Stimulated activated CD4-positive, alpha-beta T cell treated with anti-CD3 and anti-CD28 coated beads, Interleukin-4, amount 100 ng/mL, for 4 hours (primary cell): ENCODE data around the gene SPTBN2.
"Not testable (repeated sequence)": the region's sequence is repeated elsewhere in the genome, so short reads cannot be mapped to it uniquely, and the experiment has no call there.

ENCODE experiments used
- DNase-seq, 2 experiments: peaks; one replicate each; pipeline ENCODE4 v3.0.0-alpha.2; 2020

SPTBN2 gene

GRCh38 chr11:66684635-66685034 lies 44.4 kb downstream of the SPTBN2 start:
- DNase-seq: no peak

DNA sequence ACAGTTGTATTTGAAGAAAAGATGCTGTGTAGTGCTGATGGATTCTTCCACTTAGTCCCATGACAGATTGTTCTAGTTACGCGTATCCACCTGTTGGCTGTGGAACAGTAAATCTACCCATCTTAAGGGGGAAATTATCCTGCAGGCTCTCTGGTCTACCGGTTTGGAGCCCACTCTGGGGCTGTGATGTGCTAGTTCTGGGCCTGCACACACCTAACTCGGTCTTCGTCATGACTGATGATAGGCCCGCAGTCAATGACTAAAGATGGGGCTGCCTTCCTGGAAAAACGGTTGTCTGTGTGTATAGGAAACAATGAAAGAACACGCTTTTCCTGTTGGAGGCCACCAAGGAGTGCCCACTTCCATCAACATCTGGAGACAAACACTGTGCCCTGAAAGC lies 45.1 kb downstream of the SPTBN2 start:
- no peak for DNase-seq

- DNase-seq: no peak
These were observed 47.9 kb downstream of the SPTBN2 start for GRCh38 chr11:66680966-66681645.

DNA sequence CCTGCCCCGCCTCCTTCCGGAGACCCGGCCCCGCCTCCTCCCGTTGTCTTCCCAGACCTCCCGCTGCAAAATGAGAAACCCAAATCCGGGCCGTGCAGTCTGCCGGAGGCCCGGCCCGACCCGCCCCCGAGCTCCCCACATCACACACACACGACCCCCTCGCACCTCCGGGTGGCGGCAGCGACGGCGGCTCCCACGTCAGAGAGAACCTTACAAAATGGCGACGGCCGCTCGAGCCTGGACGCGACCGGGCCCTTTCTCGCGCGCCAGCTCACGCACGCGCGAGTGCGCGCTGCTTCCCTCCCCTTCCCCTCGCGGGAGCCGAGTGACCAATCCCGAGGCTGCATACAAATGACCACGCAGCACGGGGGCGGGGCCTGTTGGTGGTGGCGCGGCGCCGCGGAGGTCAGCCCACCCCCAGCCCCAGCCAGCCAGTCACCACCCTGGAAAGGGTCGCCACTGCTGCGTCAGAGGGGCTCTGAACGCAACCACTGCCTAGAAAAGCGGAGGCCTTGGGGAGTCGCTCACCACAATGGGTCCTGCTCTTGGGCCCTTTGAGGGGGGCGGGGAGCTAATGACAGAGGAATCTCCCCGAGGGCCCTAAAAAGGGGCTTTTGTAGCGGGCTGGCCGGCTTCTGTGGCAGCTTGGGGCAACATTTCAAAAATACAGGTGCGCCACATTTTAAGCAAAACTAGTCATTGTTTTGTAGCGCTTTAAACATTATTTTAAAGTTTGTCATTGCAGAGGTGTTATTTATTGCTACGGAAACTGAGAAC lies 51.2 kb downstream of the SPTBN2 start, which contains the start of gene RBM4B:
TSS of gene RBM4B (minus strand) at position 289 of the 777 bp plus-strand sequence. CDS start 808 bp downstream, outside the sequence.
- peak; percentile 90 to 94 for DNase-seq

GRCh38 chr11:66676931-66677598 lies 52.0 kb downstream of the SPTBN2 start:
- no peak for DNase-seq

- DNase-seq: no peak
These were observed 52.6 kb downstream of the SPTBN2 start for GRCh38 chr11:66676282-66676919.

GRCh38 chr11:66674964-66675602 lies 53.9 kb downstream of the SPTBN2 start:
- no peak for DNase-seq

DNA sequence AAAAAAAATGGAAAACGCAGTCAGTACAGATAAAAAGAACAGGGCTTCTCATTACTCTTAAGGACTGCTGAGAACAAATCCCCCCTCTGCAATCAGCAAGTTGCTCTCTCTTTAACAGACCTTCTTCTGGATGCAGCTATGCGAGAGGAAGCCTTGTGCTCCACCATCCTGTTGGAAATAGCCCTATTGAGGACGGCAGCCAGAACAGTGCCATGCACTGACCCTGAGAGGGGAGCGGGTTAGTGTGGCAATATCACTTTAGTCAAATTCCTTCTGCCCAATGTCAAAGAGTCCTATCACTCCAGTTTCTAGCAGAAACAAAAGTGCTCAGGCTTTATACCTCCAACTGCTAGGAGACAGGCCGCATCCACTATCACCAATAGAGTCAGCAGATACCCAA lies 58.2 kb downstream of the SPTBN2 start:
- DNase-seq: no peak

GRCh38 chr11:66665369-66665768 lies 63.6 kb downstream of the SPTBN2 start:
- DNase-seq: no peak

GRCh38 chr11:66663741-66664296 lies 65.2 kb downstream of the SPTBN2 start:
- DNase-seq: no peak

DNA sequence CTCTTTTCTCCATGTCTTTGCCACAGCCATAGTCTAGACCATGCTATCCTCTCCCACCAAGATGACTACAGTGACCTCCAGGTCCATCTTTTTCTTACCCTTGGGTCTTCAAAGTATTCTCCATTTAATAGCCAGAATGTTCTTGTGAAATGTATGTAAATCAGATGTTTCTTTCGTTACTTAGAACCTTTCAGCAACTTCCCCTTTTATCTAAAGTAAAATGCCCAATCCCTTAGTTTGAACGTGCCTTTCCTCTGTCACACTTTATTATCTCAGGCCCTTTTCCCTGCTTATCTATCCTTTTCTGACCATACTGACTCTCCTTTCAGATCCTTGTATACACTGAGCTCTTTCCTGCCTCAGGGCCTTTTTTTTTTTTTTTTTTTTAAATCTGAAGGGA lies 69.3 kb downstream of the SPTBN2 start:
- no peak for DNase-seq

DNA sequence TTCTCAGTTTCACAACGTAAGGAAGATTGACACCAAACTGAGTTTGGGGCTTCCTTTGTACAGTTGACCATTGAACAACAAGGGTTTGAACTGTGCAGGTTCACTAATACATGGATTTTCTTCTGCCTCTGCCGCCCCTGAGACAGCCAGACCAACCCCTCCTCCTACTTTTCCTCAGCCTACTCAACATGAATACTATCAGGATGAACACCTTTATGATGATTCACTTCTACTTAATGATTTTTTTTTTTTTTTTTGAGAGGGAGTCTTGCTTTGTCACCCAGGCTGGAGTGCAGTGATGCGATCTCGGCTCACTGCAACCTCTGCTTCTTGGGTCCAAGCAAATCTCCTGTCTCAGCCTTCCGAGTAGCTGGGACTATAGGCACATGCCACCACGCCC lies 75.9 kb downstream of the SPTBN2 start:
- DNase-seq: no peak

DNA sequence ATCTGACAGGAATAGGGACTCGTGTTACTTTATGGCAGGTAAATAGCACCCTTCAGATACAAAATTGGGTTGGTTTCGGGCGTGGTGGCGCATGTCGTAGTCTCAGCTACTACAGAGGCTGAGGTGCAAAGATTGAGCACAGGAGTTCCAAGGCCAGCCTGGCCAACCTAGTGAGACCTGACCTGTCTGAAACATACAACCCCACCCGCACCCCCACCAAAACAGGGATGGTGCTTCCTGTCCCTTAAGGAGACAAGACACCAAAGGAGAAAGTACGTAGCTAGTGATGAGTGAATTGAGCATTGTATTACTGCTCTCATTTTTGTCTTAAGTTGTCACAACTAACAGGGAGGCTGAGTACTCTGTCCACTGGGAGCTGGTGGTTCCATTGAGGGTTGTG lies 76.4 kb downstream of the SPTBN2 start:
- DNase-seq: no peak

GRCh38 chr11:66651016-66651415 lies 78.0 kb downstream of the SPTBN2 start:
- no peak for DNase-seq

- no peak for DNase-seq
These were observed 79.1 kb downstream of the SPTBN2 start for GRCh38 chr11:66649903-66650302.

DNA sequence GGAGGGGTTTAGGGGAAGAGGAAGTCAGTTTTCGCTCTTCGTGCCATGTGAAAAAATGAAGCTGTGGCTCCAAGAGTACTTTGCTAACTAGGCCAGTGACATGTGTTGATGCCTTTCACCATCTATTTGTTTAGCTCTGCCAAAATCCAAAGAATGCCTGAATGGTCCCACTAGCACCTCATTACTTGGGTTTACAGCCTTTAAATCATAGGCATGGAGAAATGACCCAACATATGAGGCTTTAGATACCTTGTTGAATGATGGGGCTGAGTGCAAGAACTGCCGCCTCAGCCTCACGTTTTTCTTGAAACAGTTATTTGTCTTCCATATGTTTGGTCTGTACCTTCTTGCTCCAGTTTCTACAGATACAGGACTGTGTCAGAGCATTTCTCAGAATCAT lies 82.2 kb downstream of the SPTBN2 start:
- DNase-seq: no peak

DNA sequence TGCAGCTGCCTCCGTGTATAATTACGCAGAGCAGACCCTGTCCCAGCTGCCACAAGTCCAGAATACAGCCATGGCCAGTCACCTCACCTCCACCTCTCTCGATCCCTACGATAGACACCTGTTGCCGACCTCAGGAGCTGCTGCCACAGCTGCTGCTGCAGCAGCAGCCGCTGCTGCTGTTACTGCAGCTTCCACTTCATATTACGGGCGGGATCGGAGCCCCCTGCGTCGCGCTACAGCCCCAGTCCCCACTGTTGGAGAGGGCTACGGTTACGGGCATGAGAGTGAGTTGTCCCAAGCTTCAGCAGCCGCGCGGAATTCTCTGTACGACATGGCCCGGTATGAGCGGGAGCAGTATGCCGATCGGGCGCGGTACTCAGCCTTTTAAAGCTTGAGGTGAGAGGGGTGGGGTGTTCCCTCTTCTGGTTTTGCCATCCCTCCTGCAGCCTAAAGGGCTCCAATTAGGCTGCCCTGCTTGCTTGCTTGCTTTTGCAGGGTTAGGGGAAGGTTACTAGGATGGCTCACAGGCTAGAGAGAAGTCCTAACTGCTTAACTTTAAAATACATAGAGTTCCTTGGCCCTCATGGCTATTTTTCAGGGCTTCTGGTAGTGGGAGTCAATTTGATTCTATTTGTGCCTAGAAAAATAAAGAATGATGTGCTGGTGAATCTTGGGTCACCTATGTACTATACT lies 85.1 kb downstream of the SPTBN2 start:
- DNase-seq: no peak

DNA sequence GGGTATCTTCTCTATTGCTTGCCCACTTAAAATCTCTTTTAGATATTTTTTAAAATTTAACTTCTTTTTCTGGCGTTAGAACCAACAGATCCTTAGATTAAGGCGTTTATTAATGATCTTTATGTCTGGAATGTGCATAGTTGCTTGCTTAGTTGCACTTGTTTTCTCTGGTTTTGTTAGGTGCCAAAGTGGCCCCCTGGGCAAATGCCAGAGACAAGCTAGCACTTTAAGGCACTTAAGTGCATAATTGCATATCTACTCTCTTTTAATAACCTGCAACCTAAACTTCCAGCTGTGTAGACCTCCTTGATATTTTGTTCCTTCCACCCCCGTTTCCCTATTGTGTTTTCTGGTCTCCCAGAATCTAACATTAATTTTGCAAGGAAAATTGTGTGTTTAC lies 87.2 kb downstream of the SPTBN2 start:
- DNase-seq: no peak

DNA sequence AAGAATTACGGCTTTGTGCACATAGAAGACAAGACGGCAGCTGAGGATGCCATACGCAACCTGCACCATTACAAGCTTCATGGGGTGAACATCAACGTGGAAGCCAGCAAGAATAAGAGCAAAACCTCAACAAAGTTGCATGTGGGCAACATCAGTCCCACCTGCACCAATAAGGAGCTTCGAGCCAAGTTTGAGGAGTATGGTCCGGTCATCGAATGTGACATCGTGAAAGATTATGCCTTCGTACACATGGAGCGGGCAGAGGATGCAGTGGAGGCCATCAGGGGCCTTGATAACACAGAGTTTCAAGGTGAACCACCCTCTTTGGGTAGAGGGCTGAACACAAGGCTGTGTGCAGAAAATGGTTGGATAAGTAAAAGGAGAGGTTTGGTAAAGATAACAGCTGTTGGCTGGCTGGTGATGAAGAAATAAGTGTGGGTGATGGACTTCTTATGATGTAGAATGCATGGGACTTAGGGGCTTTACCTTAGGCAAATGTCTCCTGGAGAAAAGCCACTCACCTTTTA lies 89.1 kb downstream of the SPTBN2 start:
- not testable (repeated sequence) for DNase-seq

GRCh38 chr11:66639066-66639813 lies 89.8 kb downstream of the SPTBN2 start:
- DNase-seq: no peak
